ENCODE results near the gene INSC.

DNA sequence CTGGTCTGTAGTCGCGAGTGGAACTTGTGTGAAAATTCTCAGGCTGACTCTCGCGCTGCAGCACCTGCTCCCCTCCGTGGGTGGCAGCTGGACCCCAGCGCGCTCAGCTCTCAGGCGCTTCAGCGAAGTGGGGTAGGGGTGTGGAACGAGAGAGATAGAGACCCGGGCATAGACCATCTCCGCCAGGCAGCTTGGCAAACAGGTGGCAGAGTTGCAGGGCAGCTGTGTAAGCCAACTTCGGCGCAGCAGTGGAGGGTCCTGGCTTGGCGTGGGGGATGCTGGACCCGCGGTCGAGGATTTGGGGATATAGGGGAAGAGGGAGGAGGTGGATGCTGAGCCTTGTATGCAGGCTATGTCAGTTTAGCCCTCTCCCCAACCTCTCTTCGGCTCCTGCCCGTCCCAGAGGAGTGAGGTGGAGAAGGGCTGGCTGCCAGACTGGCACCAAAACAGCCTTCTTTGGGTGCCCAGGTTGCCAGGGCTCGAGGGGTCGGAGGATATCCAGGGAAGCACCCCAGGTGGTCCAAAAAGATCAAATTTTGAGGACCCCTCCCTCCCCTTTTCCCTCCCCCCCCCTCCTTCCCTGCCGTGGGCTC, 42.1 kb upstream of the INSC start:
- TF ChIP-seq NRF1 (conservative IDR thresholded peaks at IDR 0.05 in 1 of 2, IDR thresholded peaks at IDR 0.05 in 1 of 2) (no peak), GTF2F1 (IDR thresholded peaks at IDR 0.05; ENCODE audit: low read depth, low read length) (no peak), HDAC2 (IDR thresholded peaks at IDR 0.05) (no peak), POLR2AphosphoS5 (IDR thresholded peaks at IDR 0.05; ENCODE audit: control insufficient read depth, insufficient read depth, low read depth, low read length) (no peak), ZFP36 (IDR thresholded peaks at IDR 0.05; ENCODE audit: low read depth, low read length, partially characterized antibody) (no peak), ZC3H4 (CRISPR knock-in tag; IDR thresholded peaks at IDR 0.05; ENCODE audit: borderline replicate concordance) (no peak), CHD2 (IDR thresholded peaks at IDR 0.05; ENCODE audit: low read depth, low read length) (no peak), FOXM1 (IDR thresholded peaks at IDR 0.05; ENCODE audit: low read depth) (no peak), FOXM1 (CRISPR knock-in tag; IDR thresholded peaks at IDR 0.05; ENCODE audit: low read depth) (no peak), KDM5B (IDR thresholded peaks at IDR 0.05; ENCODE audit: insufficient replicate concordance, low read depth, low read length) (no peak)
- TF ChIP-seq, protein P1, sequence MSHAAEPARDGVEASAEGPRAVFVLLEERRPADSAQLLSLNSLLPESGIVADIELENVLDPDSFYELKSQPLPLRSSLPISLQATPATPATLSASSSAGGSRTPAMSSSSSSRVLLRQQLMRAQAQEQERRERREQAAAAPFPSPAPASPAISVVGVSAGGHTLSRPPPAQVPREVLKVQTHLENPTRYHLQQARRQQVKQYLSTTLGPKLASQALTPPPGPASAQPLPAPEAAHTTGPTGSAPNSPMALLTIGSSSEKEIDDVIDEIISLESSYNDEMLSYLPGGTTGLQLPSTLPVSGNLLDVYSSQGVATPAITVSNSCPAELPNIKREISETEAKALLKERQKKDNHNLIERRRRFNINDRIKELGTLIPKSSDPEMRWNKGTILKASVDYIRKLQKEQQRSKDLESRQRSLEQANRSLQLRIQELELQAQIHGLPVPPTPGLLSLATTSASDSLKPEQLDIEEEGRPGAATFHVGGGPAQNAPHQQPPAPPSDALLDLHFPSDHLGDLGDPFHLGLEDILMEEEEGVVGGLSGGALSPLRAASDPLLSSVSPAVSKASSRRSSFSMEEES (CRISPR knock-in tag; IDR thresholded peaks at IDR 0.05), result no peak
- TF ChIP-seq, protein P2, sequence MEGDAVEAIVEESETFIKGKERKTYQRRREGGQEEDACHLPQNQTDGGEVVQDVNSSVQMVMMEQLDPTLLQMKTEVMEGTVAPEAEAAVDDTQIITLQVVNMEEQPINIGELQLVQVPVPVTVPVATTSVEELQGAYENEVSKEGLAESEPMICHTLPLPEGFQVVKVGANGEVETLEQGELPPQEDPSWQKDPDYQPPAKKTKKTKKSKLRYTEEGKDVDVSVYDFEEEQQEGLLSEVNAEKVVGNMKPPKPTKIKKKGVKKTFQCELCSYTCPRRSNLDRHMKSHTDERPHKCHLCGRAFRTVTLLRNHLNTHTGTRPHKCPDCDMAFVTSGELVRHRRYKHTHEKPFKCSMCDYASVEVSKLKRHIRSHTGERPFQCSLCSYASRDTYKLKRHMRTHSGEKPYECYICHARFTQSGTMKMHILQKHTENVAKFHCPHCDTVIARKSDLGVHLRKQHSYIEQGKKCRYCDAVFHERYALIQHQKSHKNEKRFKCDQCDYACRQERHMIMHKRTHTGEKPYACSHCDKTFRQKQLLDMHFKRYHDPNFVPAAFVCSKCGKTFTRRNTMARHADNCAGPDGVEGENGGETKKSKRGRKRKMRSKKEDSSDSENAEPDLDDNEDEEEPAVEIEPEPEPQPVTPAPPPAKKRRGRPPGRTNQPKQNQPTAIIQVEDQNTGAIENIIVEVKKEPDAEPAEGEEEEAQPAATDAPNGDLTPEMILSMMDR (IDR thresholded peaks at IDR 0.05 in 2 of 3, conservative IDR thresholded peaks at IDR 0.05 in 1 of 3; ENCODE audit: insufficient read depth in 2 of 3, low read depth in 1 of 3, low read length in 3 of 3), result no peak
- TF ChIP-seq, protein P3, sequence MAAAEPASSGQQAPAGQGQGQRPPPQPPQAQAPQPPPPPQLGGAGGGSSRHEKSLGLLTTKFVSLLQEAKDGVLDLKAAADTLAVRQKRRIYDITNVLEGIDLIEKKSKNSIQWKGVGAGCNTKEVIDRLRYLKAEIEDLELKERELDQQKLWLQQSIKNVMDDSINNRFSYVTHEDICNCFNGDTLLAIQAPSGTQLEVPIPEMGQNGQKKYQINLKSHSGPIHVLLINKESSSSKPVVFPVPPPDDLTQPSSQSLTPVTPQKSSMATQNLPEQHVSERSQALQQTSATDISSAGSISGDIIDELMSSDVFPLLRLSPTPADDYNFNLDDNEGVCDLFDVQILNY (CRISPR knock-in tag; IDR thresholded peaks at IDR 0.05), result no peak
